ENCODE results near the gene BPIFB4.
"Not testable (repeated sequence)": the region's sequence is repeated elsewhere in the genome, so short reads cannot be mapped to it uniquely, and the experiment has no call there.

BPIFB4 gene

GRCh38 chr20:33097001-33097400 lies 17.6 kb downstream of the BPIFB4 start:
- H3K27me3 ChIP-seq (replicated peaks; ENCODE audit: control insufficient read depth, insufficient read depth, low read length, poor library complexity, severe bottlenecking): no peaks in the 10 kb centered on the region
- no peak overlapping the region for H3K4me3 ChIP-seq (ENCODE audit: insufficient read depth, low read depth, low read length, poor library complexity, severe bottlenecking)
- DNase-seq: no peak
- no peak overlapping the region for H3K27ac ChIP-seq (ENCODE audit: insufficient read depth, low read length, poor library complexity, severe bottlenecking)
- no peaks in the 10 kb centered on the region for H3K36me3 ChIP-seq (ENCODE audit: control insufficient read depth, insufficient read depth, low read length)
- H3K4me1 ChIP-seq (ENCODE audit: control insufficient read depth, insufficient read depth, low read length, poor library complexity, severe bottlenecking): no peaks in the 10 kb centered on the region
- no peaks in the 10 kb centered on the region for H3K9me3 ChIP-seq (ENCODE audit: control insufficient read depth, low read length)

GRCh38 chr20:33099843-33100538 lies 20.5 kb downstream of the BPIFB4 start:
- no peak for DNase-seq
- Histone ChIP-seq H3K36me3 (ENCODE audit: control insufficient read depth, insufficient read depth, low read length) (no peaks in the 10 kb centered on the region), H3K27me3 (replicated peaks; ENCODE audit: control insufficient read depth, insufficient read depth, low read length, poor library complexity, severe bottlenecking) (no peaks in the 10 kb centered on the region), H3K9me3 (ENCODE audit: control insufficient read depth, low read length) (no peaks in the 10 kb centered on the region), H3K27ac (ENCODE audit: insufficient read depth, low read length, poor library complexity, severe bottlenecking) (no peak overlapping the region), H3K4me1 (ENCODE audit: control insufficient read depth, insufficient read depth, low read length, poor library complexity, severe bottlenecking) (no peaks in the 10 kb centered on the region), H3K4me3 (ENCODE audit: insufficient read depth, low read depth, low read length, poor library complexity, severe bottlenecking) (no peak overlapping the region)

GRCh38 chr20:33103556-33103955 lies 24.1 kb downstream of the BPIFB4 start:
- H3K36me3 ChIP-seq (ENCODE audit: control insufficient read depth, insufficient read depth, low read length): no peaks in the 10 kb centered on the region
- no peak for DNase-seq
- no peak overlapping the region for H3K27ac ChIP-seq (ENCODE audit: insufficient read depth, low read length, poor library complexity, severe bottlenecking)
- no peaks in the 10 kb centered on the region for H3K4me1 ChIP-seq (ENCODE audit: control insufficient read depth, insufficient read depth, low read length, poor library complexity, severe bottlenecking)
- no peaks in the 10 kb centered on the region for H3K27me3 ChIP-seq (replicated peaks; ENCODE audit: control insufficient read depth, insufficient read depth, low read length, poor library complexity, severe bottlenecking)
- no peaks in the 10 kb centered on the region for H3K9me3 ChIP-seq (ENCODE audit: control insufficient read depth, low read length)
- H3K4me3 ChIP-seq (ENCODE audit: insufficient read depth, low read depth, low read length, poor library complexity, severe bottlenecking): no peak overlapping the region

GRCh38 chr20:33104336-33104735 lies 24.9 kb downstream of the BPIFB4 start:
- Histone ChIP-seq H3K27me3 (replicated peaks; ENCODE audit: control insufficient read depth, insufficient read depth, low read length, poor library complexity, severe bottlenecking) (no peaks in the 10 kb centered on the region), H3K36me3 (ENCODE audit: control insufficient read depth, insufficient read depth, low read length) (no peaks in the 10 kb centered on the region), H3K9me3 (ENCODE audit: control insufficient read depth, low read length) (no peaks in the 10 kb centered on the region), H3K27ac (ENCODE audit: insufficient read depth, low read length, poor library complexity, severe bottlenecking) (no peak overlapping the region), H3K4me1 (ENCODE audit: control insufficient read depth, insufficient read depth, low read length, poor library complexity, severe bottlenecking) (no peaks in the 10 kb centered on the region), H3K4me3 (ENCODE audit: insufficient read depth, low read depth, low read length, poor library complexity, severe bottlenecking) (no peak overlapping the region)
- no peak for DNase-seq

- H3K9me3 ChIP-seq (ENCODE audit: control insufficient read depth, low read length): no peaks in the 10 kb centered on the region
- no peak overlapping the region for H3K27ac ChIP-seq (ENCODE audit: insufficient read depth, low read length, poor library complexity, severe bottlenecking)
- H3K4me3 ChIP-seq (ENCODE audit: insufficient read depth, low read depth, low read length, poor library complexity, severe bottlenecking): no peak overlapping the region
- no peaks in the 10 kb centered on the region for H3K27me3 ChIP-seq (replicated peaks; ENCODE audit: control insufficient read depth, insufficient read depth, low read length, poor library complexity, severe bottlenecking)
- H3K4me1 ChIP-seq (ENCODE audit: control insufficient read depth, insufficient read depth, low read length, poor library complexity, severe bottlenecking): no peaks in the 10 kb centered on the region
- no peaks in the 10 kb centered on the region for H3K36me3 ChIP-seq (ENCODE audit: control insufficient read depth, insufficient read depth, low read length)
- DNase-seq: no peak
These were observed 26.0 kb downstream of the BPIFB4 start for GRCh38 chr20:33105316-33105924.

GRCh38 chr20:33106058-33106620 lies 26.7 kb downstream of the BPIFB4 start:
- not testable (repeated sequence) for H3K9me3 ChIP-seq (ENCODE audit: control insufficient read depth, low read length); H3K4me3 ChIP-seq (ENCODE audit: insufficient read depth, low read depth, low read length, poor library complexity, severe bottlenecking); H3K27me3 ChIP-seq (replicated peaks; ENCODE audit: control insufficient read depth, insufficient read depth, low read length, poor library complexity, severe bottlenecking); H3K27ac ChIP-seq (ENCODE audit: insufficient read depth, low read length, poor library complexity, severe bottlenecking); H3K4me1 ChIP-seq (ENCODE audit: control insufficient read depth, insufficient read depth, low read length, poor library complexity, severe bottlenecking); DNase-seq; H3K36me3 ChIP-seq (ENCODE audit: control insufficient read depth, insufficient read depth, low read length)

GRCh38 chr20:33108661-33109060 lies 29.2 kb downstream of the BPIFB4 start:
- Histone ChIP-seq H3K27me3 (replicated peaks; ENCODE audit: control insufficient read depth, insufficient read depth, low read length, poor library complexity, severe bottlenecking) (no peaks in the 10 kb centered on the region), H3K9me3 (ENCODE audit: control insufficient read depth, low read length) (no peaks in the 10 kb centered on the region), H3K4me1 (ENCODE audit: control insufficient read depth, insufficient read depth, low read length, poor library complexity, severe bottlenecking) (no peaks in the 10 kb centered on the region), H3K4me3 (ENCODE audit: insufficient read depth, low read depth, low read length, poor library complexity, severe bottlenecking) (no peak overlapping the region), H3K36me3 (ENCODE audit: control insufficient read depth, insufficient read depth, low read length) (no peaks in the 10 kb centered on the region), H3K27ac (ENCODE audit: insufficient read depth, low read length, poor library complexity, severe bottlenecking) (no peak overlapping the region)
- no peak for DNase-seq

- Histone ChIP-seq H3K27me3 (replicated peaks; ENCODE audit: control insufficient read depth, insufficient read depth, low read length, poor library complexity, severe bottlenecking) (no peaks in the 10 kb centered on the region), H3K4me3 (ENCODE audit: insufficient read depth, low read depth, low read length, poor library complexity, severe bottlenecking) (no peak overlapping the region), H3K27ac (ENCODE audit: insufficient read depth, low read length, poor library complexity, severe bottlenecking) (no peak overlapping the region), H3K9me3 (ENCODE audit: control insufficient read depth, low read length) (no peaks in the 10 kb centered on the region), H3K36me3 (ENCODE audit: control insufficient read depth, insufficient read depth, low read length) (no peaks in the 10 kb centered on the region), H3K4me1 (ENCODE audit: control insufficient read depth, insufficient read depth, low read length, poor library complexity, severe bottlenecking) (no peaks in the 10 kb centered on the region)
- no peak for DNase-seq
These were observed 30.8 kb downstream of the BPIFB4 start for GRCh38 chr20:33110147-33110825.

GRCh38 chr20:33111306-33111705 lies 31.9 kb downstream of the BPIFB4 start:
- DNase-seq: no peak
- H3K27ac ChIP-seq (ENCODE audit: insufficient read depth, low read length, poor library complexity, severe bottlenecking): no peak overlapping the region
- no peaks in the 10 kb centered on the region for H3K9me3 ChIP-seq (ENCODE audit: control insufficient read depth, low read length)
- no peaks in the 10 kb centered on the region for H3K27me3 ChIP-seq (replicated peaks; ENCODE audit: control insufficient read depth, insufficient read depth, low read length, poor library complexity, severe bottlenecking)
- H3K4me1 ChIP-seq (ENCODE audit: control insufficient read depth, insufficient read depth, low read length, poor library complexity, severe bottlenecking): no peaks in the 10 kb centered on the region
- no peak overlapping the region for H3K4me3 ChIP-seq (ENCODE audit: insufficient read depth, low read depth, low read length, poor library complexity, severe bottlenecking)
- H3K36me3 ChIP-seq (ENCODE audit: control insufficient read depth, insufficient read depth, low read length): no peaks in the 10 kb centered on the region
